ENCODE data around the gene KCTD1. TPM values are rescaled to one million over a fixed set of nuclear protein-coding genes. Genes with fewer than 3 reads are reported as not detected.
A peak's percentile ranks its signal among the peaks of the same experiment; 100 is the strongest.

KCTD1 gene
- total and polyA plus RNA-seq, 8 donors: 7.1 to 118 (median 12.9) TPM

DNA sequence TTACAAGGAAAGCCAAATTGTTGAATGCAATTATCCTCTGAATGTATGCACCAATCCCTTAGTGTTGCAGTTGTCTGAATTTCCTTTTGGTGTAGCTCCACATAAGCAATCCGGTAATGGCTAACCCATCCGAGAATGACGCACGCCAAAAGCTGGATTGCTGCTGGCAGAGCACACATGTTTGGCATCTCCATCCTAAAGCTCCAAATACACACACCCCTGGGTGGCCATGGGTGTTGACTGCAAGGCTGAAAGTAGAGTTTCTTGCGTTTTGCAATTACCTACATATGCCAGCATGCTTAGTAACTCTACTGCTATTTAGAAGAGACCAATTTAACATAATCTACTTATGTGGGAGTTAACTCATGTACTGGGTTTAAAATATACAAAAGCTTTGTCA lies 53.1 kb downstream of the KCTD1 start:
- Histone ChIP-seq H3K27me3 (no peaks in the 10 kb centered on the region), H3K9me3 (no peaks in the 10 kb centered on the region), H3K4me3 (no peak overlapping the region), H3K27ac (no peak overlapping the region), H3K36me3 (peaks cover 0 to 21% (median 15%) of the 10 kb centered on the region in 4 donors), H3K4me1 (peaks cover 0 to 6% (median 3%) of the 10 kb centered on the region in 4 donors)
- intact Hi-C loops (cut with DNase I; ENCODE audit: low total_unique reads): no loop called here
- 94 to 97% (median 95%) methylated on average over 5 of the region's 5 CpGs for WGBS, 5 donors
- no peak for DNase-seq
- TF ChIP-seq POLR2A (IDR thresholded peaks at IDR 0.05): no peak
- no peak for TF ChIP-seq EP300 (IDR thresholded peaks at IDR 0.05)
- TF ChIP-seq POLR2AphosphoS5 (IDR thresholded peaks at IDR 0.05): no peak
- no peak for TF ChIP-seq CTCF (IDR thresholded peaks at IDR 0.05)

- DNase-seq: no peak
- Histone ChIP-seq H3K27ac (no peak overlapping the region), H3K36me3 (peaks cover 0 to 17% (median 10%) of the 10 kb centered on the region in 4 donors), H3K27me3 (no peaks in the 10 kb centered on the region), H3K9me3 (no peaks in the 10 kb centered on the region), H3K4me1 (peaks cover 0 to 10% (median 8%) of the 10 kb centered on the region in 4 donors), H3K4me3 (no peak overlapping the region)
- TF ChIP-seq POLR2AphosphoS5 (IDR thresholded peaks at IDR 0.05) (no peak), EP300 (IDR thresholded peaks at IDR 0.05) (no peak), CTCF (IDR thresholded peaks at IDR 0.05) (no peak), POLR2A (IDR thresholded peaks at IDR 0.05) (no peak)
- intact Hi-C loops (cut with DNase I; ENCODE audit: low total_unique reads): no loop called here
- 76 to 95% (median 91%) methylated on average over 3 of the region's 3 CpGs for WGBS, 5 donors
These were observed 55.3 kb downstream of the KCTD1 start for GRCh38 chr18:26493021-26493420.

- peak overlapping the region in 3 of 5 donors; percentile 27 to 64 (median 56) for H3K27ac ChIP-seq
- H3K9me3 ChIP-seq: no peaks in the 10 kb centered on the region
- peaks cover 0 to 8% (median 0%) of the 10 kb centered on the region in 4 donors for H3K36me3 ChIP-seq
- WGBS, 5 donors: 89 to 99% (median 94%) methylated on average over 5 to 6 of the region's 6 CpGs
- no peak for TF ChIP-seq CTCF (IDR thresholded peaks at IDR 0.05)
- TF ChIP-seq EP300 (IDR thresholded peaks at IDR 0.05): no peak
- no peak for TF ChIP-seq POLR2AphosphoS5 (IDR thresholded peaks at IDR 0.05)
- no peak for TF ChIP-seq POLR2A (IDR thresholded peaks at IDR 0.05)
- DNase-seq: no peak
- no peak overlapping the region for H3K4me3 ChIP-seq
- H3K27me3 ChIP-seq: no peaks in the 10 kb centered on the region
- intact Hi-C loops (cut with DNase I; ENCODE audit: low total_unique reads): no loop called here
- H3K4me1 ChIP-seq: peaks cover 0 to 13% (median 8%) of the 10 kb centered on the region in 4 donors
These were observed 57.0 kb downstream of the KCTD1 start for GRCh38 chr18:26491194-26491816.

GRCh38 chr18:26489881-26490280 lies 58.5 kb downstream of the KCTD1 start:
- intact Hi-C loops (cut with DNase I; ENCODE audit: low total_unique reads): no loop called here
- TF ChIP-seq EP300 (IDR thresholded peaks at IDR 0.05): no peak
- no peak for TF ChIP-seq POLR2A (IDR thresholded peaks at IDR 0.05)
- no peak for TF ChIP-seq POLR2AphosphoS5 (IDR thresholded peaks at IDR 0.05)
- TF ChIP-seq CTCF (IDR thresholded peaks at IDR 0.05): no peak
- no peaks in the 10 kb centered on the region for H3K27me3 ChIP-seq
- H3K27ac ChIP-seq: peak overlapping the region; percentile 18 to 64 (median 49)
- peaks cover 0 to 13% (median 8%) of the 10 kb centered on the region in 4 donors for H3K4me1 ChIP-seq
- H3K36me3 ChIP-seq: peaks cover 0 to 8% (median 0%) of the 10 kb centered on the region in 4 donors
- H3K4me3 ChIP-seq: no peak overlapping the region
- no peak for DNase-seq
- 36 to 72% (median 54%) methylated on average over 7 of the region's 7 CpGs for WGBS, 5 donors
- no peaks in the 10 kb centered on the region for H3K9me3 ChIP-seq

Measured in stomach (tissue), 9 donors.